NCI-H69 (cell line): ENCODE measurements around the gene ARL15.

Experiments used
- DNase-seq: peaks from one replicate; lab custom pipeline; 2025; lab: John Stamatoyannopoulos, UW

The ARL15 gene

GRCh38 chr5:54022223-54022622 lies 288.1 kb downstream of the ARL15 start:
- DNase-seq, result no peak

GRCh38 chr5:54021431-54022164 lies 288.8 kb downstream of the ARL15 start:
- no peak for DNase-seq

DNA sequence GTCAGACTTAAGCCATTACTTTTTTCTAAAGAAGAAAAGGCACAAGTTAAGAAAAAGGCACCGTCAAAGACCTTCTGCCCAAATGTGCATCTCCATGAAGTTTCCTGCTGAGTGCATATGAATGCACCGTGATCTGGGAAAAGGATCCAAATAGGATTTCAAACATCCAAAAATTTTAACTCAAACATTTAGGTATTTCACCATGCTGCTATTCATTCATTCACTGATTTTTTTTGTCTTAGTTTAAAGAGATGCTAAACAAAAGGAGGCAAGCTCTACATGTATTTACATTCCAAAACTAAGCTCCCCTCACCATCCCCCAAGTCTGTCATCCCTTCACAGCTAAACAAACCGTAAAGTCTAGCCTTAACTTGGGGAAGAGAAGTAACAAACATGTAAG lies 291.9 kb downstream of the ARL15 start:
- peak; percentile 25 for DNase-seq

GRCh38 chr5:54017580-54017979 lies 292.8 kb downstream of the ARL15 start:
- no peak for DNase-seq

- DNase-seq, result peak; percentile 30
Measured at GRCh38 chr5:54013556-54014194, 296.7 kb downstream of the ARL15 start.

GRCh38 chr5:54009828-54010227 lies 300.5 kb downstream of the ARL15 start:
- no peak for DNase-seq

- DNase-seq, result no peak
Measured at GRCh38 chr5:54009357-54009756, 301.0 kb downstream of the ARL15 start.

- no peak for DNase-seq
Measured at GRCh38 chr5:54007827-54008777, 302.3 kb downstream of the ARL15 start.

GRCh38 chr5:54004697-54005096 lies 305.7 kb downstream of the ARL15 start:
- DNase-seq, result no peak

DNA sequence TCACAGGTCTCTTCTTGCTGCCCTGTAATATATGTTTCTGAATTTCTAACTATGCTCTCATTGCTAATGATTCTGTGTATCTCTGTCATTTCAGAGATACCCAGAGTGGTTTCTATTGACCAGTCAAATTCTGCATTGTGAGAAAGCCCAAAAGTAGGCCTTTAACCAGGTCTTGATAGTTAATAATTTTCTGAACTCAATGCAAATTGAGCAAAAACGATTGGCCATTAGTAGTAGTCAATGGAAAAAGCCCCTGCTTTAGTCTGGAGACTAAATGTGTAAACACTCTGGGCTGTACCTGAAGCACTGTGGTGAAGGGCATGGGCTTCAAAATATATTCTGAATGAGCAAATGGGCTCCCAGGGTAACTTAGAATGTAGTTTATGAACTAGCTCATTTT lies 307.6 kb downstream of the ARL15 start:
- DNase-seq, result no peak

- no peak for DNase-seq
Measured at GRCh38 chr5:54001976-54002775, 308.2 kb downstream of the ARL15 start.

DNA sequence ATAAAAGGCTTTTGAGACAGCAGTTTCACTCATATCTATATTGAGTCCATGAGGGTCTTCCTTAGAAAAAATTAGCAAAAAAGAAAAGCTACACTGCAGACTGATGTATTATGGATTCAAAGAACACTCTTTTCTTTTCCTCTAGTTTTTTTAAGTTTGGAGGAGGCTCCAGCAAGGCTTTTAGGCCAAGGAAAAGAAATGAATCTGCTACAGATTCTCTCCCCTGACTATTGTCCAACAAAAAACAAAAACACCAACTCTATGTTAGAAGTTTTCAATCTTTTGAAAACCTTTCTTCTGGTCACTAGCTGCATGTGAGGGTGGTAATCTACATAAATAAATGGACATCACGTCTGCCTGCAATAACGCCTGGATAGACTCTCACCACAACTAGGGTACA lies 310.4 kb downstream of the ARL15 start:
- no peak for DNase-seq

DNA sequence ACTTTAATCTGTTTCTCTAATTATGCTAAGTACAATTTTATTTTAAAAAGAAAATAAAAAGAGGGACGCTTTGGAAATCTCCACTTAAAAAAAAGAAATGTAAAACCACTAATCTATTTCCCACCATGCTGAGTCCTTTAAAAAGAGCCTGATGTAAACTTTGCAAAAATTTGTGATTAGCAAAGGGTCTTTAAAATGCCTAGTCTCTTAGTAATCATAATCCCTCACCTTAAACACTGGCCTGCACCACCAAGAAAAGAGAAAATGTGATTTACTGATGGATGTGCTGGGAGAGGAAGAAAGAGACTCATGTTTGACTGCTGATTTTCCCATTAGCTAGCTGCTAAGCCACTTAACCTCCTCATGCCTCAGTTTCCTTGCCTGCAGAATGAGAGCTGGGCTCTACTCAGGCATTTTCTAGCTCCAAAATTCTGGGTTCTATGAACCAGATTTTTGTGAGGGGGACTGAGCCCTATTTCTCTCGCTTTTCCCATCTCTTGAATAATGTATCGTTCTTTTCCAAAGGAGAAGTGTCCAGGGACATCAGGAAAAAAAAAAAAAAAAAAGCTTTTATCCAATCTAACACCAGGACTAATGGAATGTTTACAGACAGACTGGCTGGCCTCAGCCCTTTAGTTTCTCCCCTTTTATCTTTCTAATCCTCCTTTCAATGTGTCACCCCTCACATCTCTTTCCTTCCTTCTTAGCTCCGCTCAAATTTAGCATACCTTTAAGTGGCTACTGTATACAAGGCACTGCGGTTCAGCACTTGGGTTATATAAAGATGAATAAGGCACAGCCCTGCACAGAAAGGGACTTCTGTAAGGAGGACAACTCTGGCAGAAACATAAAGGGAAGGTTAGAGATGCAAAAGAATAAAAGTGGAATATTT lies 312.4 kb downstream of the ARL15 start:
- no peak for DNase-seq

DNA sequence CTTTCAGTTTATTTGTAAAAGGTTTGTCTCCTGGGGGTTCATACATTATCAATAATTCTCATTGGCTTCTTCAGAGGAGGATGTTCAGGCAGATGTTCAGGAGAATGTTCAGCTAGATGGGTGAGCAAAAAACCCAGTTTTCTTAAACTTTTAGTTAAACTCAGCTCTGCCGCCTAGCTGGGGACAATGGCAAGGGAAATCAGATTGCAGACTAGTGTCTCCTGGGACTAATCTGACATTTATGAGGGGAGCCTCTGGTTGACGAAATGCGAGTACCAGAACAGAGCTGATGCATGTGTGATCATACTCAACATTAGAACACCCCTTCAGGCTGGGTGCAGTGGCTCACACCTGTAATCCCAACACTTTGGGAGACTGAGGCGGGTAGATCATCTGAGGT lies 314.4 kb downstream of the ARL15 start:
- DNase-seq, result no peak

GRCh38 chr5:53994148-53994547 lies 316.2 kb downstream of the ARL15 start:
- DNase-seq, result no peak

- peak; percentile 44 for DNase-seq
Measured at GRCh38 chr5:53991942-53992341, 318.4 kb downstream of the ARL15 start.

- DNase-seq, result no peak
Measured at GRCh38 chr5:53987101-53987500, 323.3 kb downstream of the ARL15 start.

DNA sequence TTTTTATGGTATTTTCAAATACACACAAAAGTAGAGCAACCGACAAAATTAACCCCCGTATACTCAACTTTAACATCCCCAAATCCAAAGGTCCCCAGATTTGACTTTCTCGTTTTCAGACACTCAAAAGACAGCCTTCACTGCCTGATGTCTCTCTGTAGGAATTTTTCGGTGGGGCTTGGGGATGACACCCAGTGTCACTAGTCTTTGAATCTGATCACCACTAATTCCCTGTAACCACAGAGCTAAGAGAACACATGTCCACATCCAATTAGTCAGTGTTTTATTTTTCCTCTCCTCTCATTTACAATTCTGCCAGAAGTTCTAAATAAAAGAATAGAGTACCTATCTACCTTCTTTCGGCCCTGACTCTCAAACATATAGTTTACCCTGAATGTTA lies 324.6 kb downstream of the ARL15 start:
- DNase-seq, result no peak

DNA sequence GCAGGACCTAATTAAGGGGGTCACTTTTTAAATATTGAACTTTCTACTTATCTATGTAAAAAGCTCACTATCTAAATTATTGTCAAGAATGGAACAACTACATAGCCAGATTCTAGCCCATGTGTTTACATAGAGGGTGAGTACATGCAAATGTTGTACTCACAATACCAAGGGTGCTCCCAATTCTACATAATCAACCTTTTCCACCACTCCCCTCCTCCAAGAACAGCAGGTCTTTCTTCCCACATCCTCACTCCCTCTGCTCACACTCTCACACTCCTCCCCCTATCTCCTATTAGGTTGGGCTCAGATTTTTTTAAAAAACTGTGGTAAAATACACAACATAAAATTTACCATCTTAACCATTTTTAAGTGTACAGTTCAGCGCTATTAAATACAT lies 325.4 kb downstream of the ARL15 start:
- peak; percentile 54 for DNase-seq

GRCh38 chr5:53983568-53984460 lies 326.6 kb downstream of the ARL15 start:
- no peak for DNase-seq
